HCT116 (cell line): ENCODE results near the gene ARSB. TPM values are rescaled to one million over a fixed set of nuclear protein-coding genes. Genes with fewer than 3 reads are reported as not detected.

Experiments
- ATAC-seq: fragments of 200-7000 bp; cut with Tn5 transposase; 2 replicates; pipeline ENCODE4 v1.9.1; 2020; ENCODE audit warnings: mild to moderate bottlenecking, moderate library complexity
- BruUV-seq: library from RNA; stranded (reverse); fragments of 400-500 nt; replicated peaks from 2 replicates; lab custom pipeline; 2021; lab: Mats Ljungman, UMichigan
- CTCF ChIA-PET: fragments of 300-600 bp; sonication (Branson Sonifier 250); formaldehyde crosslinking; loops from one replicate; lab custom pipeline; 2021; ENCODE audit warnings: antibody characterized with exemption; lab: Charles Lee
- POLR2A ChIA-PET: fragments of 300-600, 350-600 bp; sonication (Branson Sonifier 250); formaldehyde crosslinking; loops from one replicate; lab custom pipeline; 2021; ENCODE audit warnings: antibody characterized with exemption; lab: Charles Lee
- RAD21 ChIA-PET, 2 experiments: fragments of 300-600 bp; sonication (Branson Sonifier 250); formaldehyde crosslinking; loops; one replicate each; lab custom pipeline; 2023; ENCODE audit warnings: low total read pairs in 2 of 2; ENCODE audit not compliant: uncharacterized antibody in 2 of 2, unreplicated experiment in 2 of 2, low non-redundant PET in 1 of 2; lab: Charles Lee
- DNase-seq: peaks from one replicate; pipeline ENCODE4 v3.0.0-alpha.2; 2010; ENCODE audit warnings: low read depth, low spot score
- H2AFZ ChIP-seq: fragments of 200-600 bp; shearing (Covaris generic), sonication (generic); 2 replicates; pipeline ENCODE4 v1.6.1; 2017; ENCODE audit warnings: low read depth, mixed run types, mixed read lengths, antibody characterized with exemption, low read length; ENCODE audit not compliant: poor library complexity, severe bottlenecking
- H3K27ac ChIP-seq: 2 replicates; pipeline ENCODE4 v1.5.1; 2012; ENCODE audit warnings: low read depth, low read length
- H3K27me3 ChIP-seq: fragments of 200-600 bp; sonication (generic); 2 replicates; pipeline ENCODE4 v1.6.1; 2016; ENCODE audit warnings: mixed run types, low read length, mixed read lengths; ENCODE audit not compliant: insufficient read depth
- H3K36me3 ChIP-seq, 2 experiments: fragments of 200-500 bp in 1 of 2; fragments of 200-600 bp in 1 of 2; sonication (Bioruptor generic) in 1 of 2; sonication (generic) in 1 of 2; 2 replicates each; pipeline versions ENCODE4 v1.5.1 to v1.6.1; 2014 to 2016; ENCODE audit warnings: low read length in 2 of 2, inconsistent platforms in 1 of 2, mixed read lengths in 1 of 2, mixed run types in 1 of 2; ENCODE audit not compliant: insufficient read depth in 2 of 2, control insufficient read depth in 1 of 2
- H3K4me1 ChIP-seq, 2 experiments: fragments of 200-600 bp in 1 of 2; sonication (generic) in 1 of 2; 2 replicates each; pipeline versions ENCODE4 v1.5.1 to v1.6.1; 2012 to 2017; ENCODE audit warnings: low read length in 2 of 2, inconsistent platforms in 1 of 2, mild to moderate bottlenecking in 1 of 2, mixed read lengths in 1 of 2, mixed run types in 1 of 2, moderate library complexity in 1 of 2; ENCODE audit not compliant: insufficient read depth in 2 of 2, control insufficient read depth in 1 of 2
- H3K4me2 ChIP-seq: fragments of 200-600 bp; sonication (generic); 2 replicates; pipeline ENCODE4 v1.6.1; 2017; ENCODE audit warnings: mixed run types, low read length, mixed read lengths
- H3K4me3 ChIP-seq, 2 experiments: fragments of 200-600 bp in 1 of 2; sonication (generic) in 1 of 2; replicated peaks in 1 of 2; 2 replicates each; pipeline ENCODE4 v1.5.1; 2011 to 2016; ENCODE audit warnings: low read length in 2 of 2, control low read depth in 1 of 2, low read depth in 1 of 2, mild to moderate bottlenecking in 1 of 2, mixed read lengths in 1 of 2, mixed run types in 1 of 2
- H3K79me2 ChIP-seq: fragments of 200-600 bp; sonication (generic); 2 replicates; pipeline ENCODE4 v1.6.1; 2017; ENCODE audit warnings: mild to moderate bottlenecking, mixed run types, low read length, moderate library complexity, mixed read lengths; ENCODE audit not compliant: insufficient read depth
- H3K9ac ChIP-seq: fragments of 200-600 bp; sonication (generic); 2 replicates; pipeline ENCODE4 v1.6.1; 2016; ENCODE audit warnings: low read length, mixed read lengths
- H3K9me2 ChIP-seq: fragments of 200-600 bp; sonication (generic), shearing (Covaris generic); 2 replicates; pipeline ENCODE4 v1.6.1; 2017; ENCODE audit warnings: mixed run types, mild to moderate bottlenecking, moderate library complexity; ENCODE audit not compliant: insufficient read depth
- H3K9me3 ChIP-seq, 2 experiments: fragments of 200-500 bp in 1 of 2; fragments of 200-600 bp in 1 of 2; sonication (Bioruptor generic) in 1 of 2; sonication (generic) in 1 of 2; 2 replicates each; pipeline ENCODE4 v1.6.1; 2014 to 2017; ENCODE audit warnings: low read length in 2 of 2, mixed read lengths in 2 of 2, inconsistent platforms in 1 of 2, low read depth in 1 of 2, mild to moderate bottlenecking in 1 of 2, mixed run types in 1 of 2, moderate library complexity in 1 of 2; ENCODE audit not compliant: control insufficient read depth in 1 of 2, insufficient read depth in 1 of 2
- H4K20me1 ChIP-seq: fragments of 200-600 bp; sonication (generic), shearing (Covaris generic); 2 replicates; pipeline ENCODE4 v1.6.1; 2017; ENCODE audit warnings: mixed run types, mild to moderate bottlenecking, moderate library complexity; ENCODE audit not compliant: insufficient read depth
- CEBPB ChIP-seq: IDR thresholded peaks from 2 replicates; pipeline ENCODE4 v1.6.1; 2012; ENCODE audit warnings: low read depth
- FOSL1 ChIP-seq: IDR thresholded peaks from 2 replicates; pipeline ENCODE4 v1.6.1; 2012; ENCODE audit warnings: low read depth
- POLR2AphosphoS5 ChIP-seq: IDR thresholded peaks from 2 replicates; pipeline ENCODE4 v1.6.1; 2011; ENCODE audit warnings: mild to moderate bottlenecking, low read depth, low read length, moderate library complexity
- SIN3A ChIP-seq: IDR thresholded peaks from 2 replicates; pipeline ENCODE4 v1.6.1; 2012; ENCODE audit warnings: low read depth
- TCF7L2 ChIP-seq: IDR thresholded peaks from 2 replicates; pipeline ENCODE4 v1.7.0; 2011; ENCODE audit warnings: borderline replicate concordance, inconsistent platforms; ENCODE audit not compliant: insufficient read depth, insufficient read length; ENCODE audit errors: extremely low read depth
- ZFX ChIP-seq: fragments of 450-650 bp; IDR thresholded peaks from 2 replicates; pipeline ENCODE4 v1.6.1; 2017
- intact Hi-C: fragments of 100-400 bp; cut with micrococcal nuclease; formaldehyde crosslinking; loops from 2 replicates; pipeline ENCODE4 v1.10.0; 2022
- total RNA-seq: library from RNA; stranded (reverse); gene quantifications from one replicate; pipeline ENCODE4 v1.2.1, GENCODE V29; 2021; ENCODE audit not compliant: unreplicated experiment
- TF ChIP-seq, protein P1 (sequence below), 3 experiments: fragments of 200-600 bp in 1 of 3; sonication (generic) in 1 of 3; IDR thresholded peaks in 2 of 3; conservative IDR thresholded peaks in 1 of 3; 2 replicates each; pipeline ENCODE4 v1.5.1; 2012 to 2017; ENCODE audit warnings: low read depth in 2 of 3, low read length in 2 of 3, antibody characterized with exemption in 1 of 3, borderline replicate concordance in 1 of 3, control low read depth in 1 of 3, mild to moderate bottlenecking in 1 of 3, mixed read lengths in 1 of 3, mixed run types in 1 of 3, moderate library complexity in 1 of 3; ENCODE audit not compliant: insufficient read depth in 1 of 3
- TF ChIP-seq, protein P2 (sequence below): IDR thresholded peaks from 2 replicates; pipeline ENCODE4 v1.6.1; 2012

The ARSB gene
- total RNA-seq, 1 experiment from 2014 or later: 4.8 TPM

DNA sequence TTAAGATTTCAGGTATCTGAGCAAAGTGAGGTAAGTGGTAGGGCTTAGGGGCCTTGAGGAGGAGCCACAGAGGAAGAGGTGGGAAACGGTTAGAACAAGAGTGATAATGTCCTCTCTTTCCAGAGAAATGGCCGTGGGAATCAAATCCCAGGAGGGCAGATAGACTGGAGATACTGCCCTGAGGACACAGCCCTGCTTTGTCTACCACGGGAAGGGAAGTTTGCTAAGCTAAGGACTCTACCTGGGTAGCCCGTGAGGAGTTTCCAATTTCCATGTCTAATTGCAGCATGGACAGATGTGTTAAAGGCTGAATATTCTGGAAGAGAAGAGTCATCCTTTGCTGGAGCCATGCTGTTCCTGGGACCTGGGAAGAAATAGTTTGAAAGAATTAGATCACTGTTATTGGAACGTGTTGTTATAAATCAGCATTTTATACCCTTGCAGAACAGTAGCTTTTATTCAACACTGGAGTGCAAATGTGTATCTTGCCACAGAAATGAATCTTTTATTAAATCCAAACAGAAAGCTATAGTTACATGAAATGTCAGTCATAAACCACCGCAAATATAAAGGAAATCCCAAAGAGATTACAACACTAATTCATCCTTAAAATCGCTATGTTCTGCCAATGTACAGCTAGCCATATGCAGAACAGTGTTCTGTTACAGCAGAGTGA lies 203.4 kb downstream of the ARSB start:
- no peaks in the 10 kb centered on the region for H3K79me2 ChIP-seq
- POLR2A ChIA-PET: interaction anchor here (0.7 kb wide), 1 partner anchor 204 kb away, joined by 6 read pairs; the partner anchor contains the start of gene ARSB
- no peak for TF ChIP-seq POLR2AphosphoS5
- TF ChIP-seq SIN3A: no peak
- no peak for TF ChIP-seq FOSL1
- TF ChIP-seq CEBPB: no peak
- TF ChIP-seq ZFX: no peak
- no peak for TF ChIP-seq TCF7L2
- TF ChIP-seq, protein P1, sequence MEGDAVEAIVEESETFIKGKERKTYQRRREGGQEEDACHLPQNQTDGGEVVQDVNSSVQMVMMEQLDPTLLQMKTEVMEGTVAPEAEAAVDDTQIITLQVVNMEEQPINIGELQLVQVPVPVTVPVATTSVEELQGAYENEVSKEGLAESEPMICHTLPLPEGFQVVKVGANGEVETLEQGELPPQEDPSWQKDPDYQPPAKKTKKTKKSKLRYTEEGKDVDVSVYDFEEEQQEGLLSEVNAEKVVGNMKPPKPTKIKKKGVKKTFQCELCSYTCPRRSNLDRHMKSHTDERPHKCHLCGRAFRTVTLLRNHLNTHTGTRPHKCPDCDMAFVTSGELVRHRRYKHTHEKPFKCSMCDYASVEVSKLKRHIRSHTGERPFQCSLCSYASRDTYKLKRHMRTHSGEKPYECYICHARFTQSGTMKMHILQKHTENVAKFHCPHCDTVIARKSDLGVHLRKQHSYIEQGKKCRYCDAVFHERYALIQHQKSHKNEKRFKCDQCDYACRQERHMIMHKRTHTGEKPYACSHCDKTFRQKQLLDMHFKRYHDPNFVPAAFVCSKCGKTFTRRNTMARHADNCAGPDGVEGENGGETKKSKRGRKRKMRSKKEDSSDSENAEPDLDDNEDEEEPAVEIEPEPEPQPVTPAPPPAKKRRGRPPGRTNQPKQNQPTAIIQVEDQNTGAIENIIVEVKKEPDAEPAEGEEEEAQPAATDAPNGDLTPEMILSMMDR (IDR thresholded peaks at IDR 0.05 in 2 of 3, conservative IDR thresholded peaks at IDR 0.05 in 1 of 3; ENCODE audit: borderline replicate concordance in 1 of 3, insufficient read depth in 1 of 3, low read depth in 2 of 3, low read length in 2 of 3): no peak
- TF ChIP-seq, protein P2, sequence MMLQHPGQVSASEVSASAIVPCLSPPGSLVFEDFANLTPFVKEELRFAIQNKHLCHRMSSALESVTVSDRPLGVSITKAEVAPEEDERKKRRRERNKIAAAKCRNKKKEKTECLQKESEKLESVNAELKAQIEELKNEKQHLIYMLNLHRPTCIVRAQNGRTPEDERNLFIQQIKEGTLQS: no peak
- TF ChIP-seq, all 23 proteins: peak for 0
- intact Hi-C loops: no loop called here
- Histone ChIP-seq H4K20me1 (no peaks in the 10 kb centered on the region), H3K27me3 (no peaks in the 10 kb centered on the region), H3K4me1 (peaks cover 0 to 11% of the 10 kb centered on the region in 2 experiments; a peak in 1 of 4 replicates), H3K27ac (no peak overlapping the region), H3K9ac (no peak overlapping the region), H3K9me3 (no peaks in the 10 kb centered on the region), H3K36me3 (no peaks in the 10 kb centered on the region), H2AFZ (no peak overlapping the region), H3K9me2 (no peaks in the 10 kb centered on the region), H3K4me2 (no peak overlapping the region), H3K4me3 (no peak overlapping the region)
- BruUV-seq: no TSS peak
- ChIA-PET CTCF (no interaction called here), RAD21 (no interaction called here)
- ATAC-seq: no peak
- DNase-seq: no peak
